CD4-positive, alpha-beta T cell treated with Interleukin-17A for 1 hour (primary cell): Measurements from ENCODE around the gene TMEM187.

Source experiments
- DNase-seq: peaks from one replicate; pipeline ENCODE4 v3.0.0-alpha.2; 2020

Gene TMEM187

DNA sequence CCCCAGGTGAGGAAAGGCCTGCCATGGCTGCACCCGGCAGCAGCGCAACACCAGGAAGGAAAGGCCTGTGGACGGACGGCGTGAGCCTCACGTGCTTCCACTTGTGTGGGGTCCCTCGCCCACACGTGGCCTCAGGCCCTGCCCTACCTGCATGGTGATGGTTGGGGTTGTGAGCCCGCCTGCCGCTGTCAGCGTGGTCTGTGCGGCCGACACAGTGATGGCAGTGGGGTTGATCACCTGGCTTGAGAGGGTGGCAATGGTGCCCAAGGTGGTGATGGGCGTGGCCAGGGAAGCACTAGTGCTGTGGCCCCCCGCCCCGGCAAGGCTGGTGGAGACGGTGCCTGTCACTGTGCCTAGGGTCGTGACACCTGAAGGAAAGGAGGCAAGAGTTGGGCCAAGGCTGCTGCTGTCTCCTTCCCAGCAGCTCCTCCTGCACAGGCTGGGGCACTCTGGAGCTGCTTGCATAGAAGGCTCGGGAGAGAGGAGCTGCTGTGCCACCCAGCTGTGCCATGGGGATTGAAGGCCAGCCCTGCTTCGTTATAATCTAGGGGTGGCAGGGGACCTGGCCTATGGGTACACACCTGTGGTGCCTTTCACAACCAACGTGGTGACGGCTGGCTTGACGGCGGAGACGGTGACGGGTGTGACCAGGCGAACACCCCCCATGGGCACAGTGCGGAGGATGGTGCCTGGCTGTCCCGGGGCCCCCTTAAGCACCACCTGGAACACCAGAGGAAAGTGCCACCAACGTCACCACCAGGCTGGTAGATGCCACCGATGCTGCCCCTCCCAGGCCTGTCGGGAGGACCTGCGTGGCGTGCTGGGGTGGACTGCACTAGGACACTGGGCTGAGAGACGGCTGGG is 16.3 kb upstream of the TMEM187 start:
- DNase-seq = no peak

DNA sequence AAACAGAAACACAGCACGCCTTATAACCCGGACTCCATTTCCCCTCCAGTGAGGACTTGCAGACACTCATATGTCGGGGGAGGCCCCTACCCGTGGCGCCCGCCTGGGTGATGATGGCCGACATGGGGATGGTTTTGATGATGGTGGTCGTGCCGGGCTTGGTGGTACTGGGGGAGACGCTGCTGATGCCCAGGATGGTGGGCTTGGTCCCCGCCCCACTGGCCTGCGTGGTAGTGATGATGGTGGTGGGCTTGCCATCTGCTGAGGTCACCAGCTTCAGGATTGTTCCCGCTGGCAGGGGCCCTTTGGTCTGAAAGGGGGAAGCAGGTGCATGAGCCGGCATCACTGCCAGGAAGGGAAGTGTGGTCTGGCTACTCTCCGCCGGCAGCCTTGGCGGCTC is 15.3 kb upstream of the TMEM187 start:
- DNase-seq = no peak

DNA sequence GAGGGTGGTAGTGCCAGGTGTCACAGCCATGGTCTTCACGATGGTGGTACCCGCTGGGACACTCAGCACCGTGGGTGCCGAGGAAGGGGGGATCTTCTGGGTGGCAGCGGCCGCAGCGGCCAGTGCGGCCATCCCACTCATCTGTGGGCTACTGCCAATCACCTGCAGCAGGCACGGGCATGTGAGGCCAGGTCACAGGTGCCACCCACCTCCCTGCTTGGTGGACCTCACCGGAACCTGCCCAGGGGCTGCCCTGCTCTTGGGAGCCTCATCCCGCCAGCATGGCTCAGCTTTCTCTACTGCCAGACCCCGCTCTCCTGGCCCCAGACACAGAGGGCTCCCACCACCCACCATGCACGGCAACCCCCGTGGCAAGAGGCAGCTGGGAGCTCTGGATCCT is 13.9 kb upstream of the TMEM187 start:
- no peak for DNase-seq

DNA sequence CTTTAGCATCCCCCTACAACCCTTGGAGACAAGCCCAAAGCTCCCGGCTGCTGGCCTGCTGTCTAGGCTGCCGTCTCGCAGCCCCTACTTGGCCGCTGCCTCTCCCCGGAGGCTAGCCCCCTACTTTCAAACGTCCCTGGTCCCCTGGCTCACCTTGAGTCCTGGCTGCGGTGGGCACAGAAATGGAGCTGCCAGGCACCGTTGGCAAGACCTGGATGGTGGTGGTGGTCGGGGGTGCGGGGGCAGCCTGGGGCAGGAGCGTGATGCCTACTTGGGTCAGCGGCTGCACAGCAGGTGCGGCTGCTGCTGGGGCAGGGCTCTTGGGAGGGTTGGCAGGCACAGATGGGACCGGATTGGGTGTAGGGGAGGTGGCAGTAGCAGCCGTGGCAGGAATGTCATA is 12.9 kb upstream of the TMEM187 start:
- no peak for DNase-seq

DNA sequence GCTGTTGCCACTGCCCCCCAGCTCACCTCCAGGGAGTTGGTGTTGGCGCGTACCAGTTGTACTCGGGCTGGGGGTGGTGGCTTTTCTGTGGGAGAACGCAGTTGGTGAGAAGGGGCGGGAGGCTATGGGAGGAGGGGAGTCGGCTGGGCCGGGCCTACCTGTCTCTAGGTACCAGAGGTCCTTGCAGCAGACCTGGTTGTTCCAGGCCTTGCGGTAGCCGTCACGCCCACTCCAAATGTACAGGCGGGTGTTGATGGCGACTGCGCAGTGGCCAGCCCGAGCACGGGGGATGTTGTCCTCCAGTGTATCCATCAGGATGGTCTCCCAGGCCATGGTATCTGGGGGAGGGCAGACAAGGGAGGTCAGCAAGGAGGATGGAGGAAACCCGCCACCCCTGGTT is 12.5 kb upstream of the TMEM187 start:
- DNase-seq = no peak

DNA sequence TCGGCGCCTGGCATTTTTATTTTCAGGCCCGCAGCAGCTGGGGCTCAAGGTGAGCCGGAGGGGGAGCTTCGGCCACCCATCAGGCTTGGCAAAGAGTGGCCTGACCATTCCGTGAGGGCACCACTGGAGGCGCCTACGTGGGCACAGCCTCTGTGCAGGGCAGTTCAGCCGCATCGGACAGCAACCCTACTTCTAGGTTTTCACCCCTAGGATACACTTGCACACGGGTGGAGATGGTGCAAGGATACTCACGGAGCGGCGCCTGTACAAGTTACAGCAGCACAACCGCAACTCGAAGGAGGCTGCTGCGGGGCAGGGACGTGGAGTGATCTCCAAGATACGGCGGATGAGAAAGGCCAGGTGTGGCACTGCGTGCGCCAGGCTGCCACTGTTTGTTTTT is 11.8 kb upstream of the TMEM187 start:
- DNase-seq = no peak

DNA sequence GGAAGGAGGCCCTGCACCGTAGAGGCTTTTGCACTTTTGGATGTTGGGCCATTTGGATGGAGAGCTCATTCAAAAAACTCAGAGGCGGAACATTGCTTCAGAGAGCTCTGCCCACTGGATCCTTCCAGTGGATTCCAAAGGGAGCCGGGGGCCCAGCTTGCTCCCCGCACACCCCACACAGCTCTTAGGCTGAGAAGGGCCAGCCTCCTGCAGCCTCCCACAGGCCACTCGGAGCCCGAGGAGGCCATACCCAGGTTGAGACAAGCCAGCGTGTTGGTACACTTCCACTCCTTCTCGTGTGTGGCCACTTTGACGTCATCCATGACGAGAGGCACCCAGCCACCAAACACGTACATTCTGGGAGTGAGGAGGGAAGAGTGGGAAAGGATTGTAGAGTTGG is 11.3 kb upstream of the TMEM187 start:
- no peak for DNase-seq

DNA sequence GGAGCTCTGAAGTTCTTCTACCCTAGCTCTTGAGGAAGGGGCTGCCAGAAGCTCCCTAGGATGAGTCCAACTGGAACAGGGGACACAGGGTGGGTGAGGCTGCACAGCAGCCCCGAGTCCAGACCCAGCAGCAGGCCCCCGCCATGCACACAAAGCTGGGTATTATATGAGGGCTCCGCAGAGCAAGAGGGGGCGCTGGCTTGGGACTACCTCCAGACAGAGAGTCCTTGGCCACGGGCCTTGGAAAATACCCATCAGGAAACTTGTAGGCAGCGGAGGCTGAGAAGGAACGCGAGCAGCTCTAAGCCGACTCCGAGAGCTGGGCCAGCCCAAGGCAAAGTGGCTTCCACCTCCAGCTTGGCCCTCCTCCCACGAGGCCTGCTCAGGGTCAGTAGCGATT is 9.0 kb upstream of the TMEM187 start:
- DNase-seq = no peak

DNA sequence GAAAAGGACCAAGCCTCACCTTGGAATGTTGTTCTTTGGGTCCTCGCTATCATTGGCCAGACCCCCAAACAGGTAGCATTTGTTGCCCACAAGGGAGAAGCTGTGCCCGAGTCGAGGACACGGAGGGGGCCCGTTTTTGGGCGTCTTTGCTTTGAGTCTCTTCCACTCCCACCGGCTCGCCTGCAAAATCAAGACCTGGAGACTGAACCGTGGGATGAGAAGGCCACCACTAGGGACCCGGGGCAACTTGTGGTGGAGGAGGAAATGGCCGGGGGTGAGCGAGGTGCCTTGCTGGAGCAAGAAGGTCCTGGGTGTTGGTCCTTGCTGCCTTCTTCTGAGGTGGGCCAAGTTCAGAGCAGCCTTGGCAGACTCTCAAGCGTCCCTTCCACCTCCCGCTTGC is 8.4 kb upstream of the TMEM187 start:
- no peak for DNase-seq

DNA sequence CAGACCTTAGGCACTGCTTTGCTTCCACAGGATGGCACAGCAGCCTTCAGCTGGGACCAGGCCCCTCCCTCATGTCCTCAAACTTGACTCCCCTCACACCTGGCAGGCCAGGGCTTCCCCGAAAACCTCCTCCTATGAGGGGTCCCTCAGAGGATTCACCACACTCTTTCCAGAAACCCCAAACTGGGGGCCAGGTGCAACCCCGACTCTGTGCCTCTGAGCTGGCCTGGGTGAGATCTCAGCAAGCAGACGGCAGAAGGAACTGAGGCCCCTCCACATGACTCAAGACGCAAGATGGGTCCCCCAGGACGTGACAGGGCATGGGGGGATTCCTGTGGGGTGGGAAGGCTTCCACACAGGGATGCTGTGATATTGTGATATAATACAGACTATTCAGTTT is 7.1 kb upstream of the TMEM187 start:
- no peak for DNase-seq

DNA sequence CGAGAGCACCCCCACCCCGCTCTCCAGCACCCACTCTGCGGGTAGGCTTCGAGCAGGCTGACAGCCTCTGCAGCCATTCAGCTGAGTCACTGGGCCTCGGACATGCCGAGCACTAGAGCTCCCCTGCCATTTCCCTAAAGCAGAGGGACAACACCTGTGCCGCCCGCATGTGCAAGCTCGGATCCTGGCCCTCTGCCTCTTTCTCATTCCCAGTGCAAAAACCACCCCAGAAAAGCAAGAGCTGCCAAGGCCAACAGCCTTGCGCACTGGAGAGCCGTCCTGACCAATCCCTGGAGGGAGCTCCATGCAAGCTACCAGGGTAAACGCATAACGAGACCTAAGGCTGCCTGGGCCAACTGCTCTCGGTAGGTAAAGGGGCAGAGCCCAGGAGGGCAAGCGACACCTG is 6.3 kb upstream of the TMEM187 start:
- no peak for DNase-seq

DNA sequence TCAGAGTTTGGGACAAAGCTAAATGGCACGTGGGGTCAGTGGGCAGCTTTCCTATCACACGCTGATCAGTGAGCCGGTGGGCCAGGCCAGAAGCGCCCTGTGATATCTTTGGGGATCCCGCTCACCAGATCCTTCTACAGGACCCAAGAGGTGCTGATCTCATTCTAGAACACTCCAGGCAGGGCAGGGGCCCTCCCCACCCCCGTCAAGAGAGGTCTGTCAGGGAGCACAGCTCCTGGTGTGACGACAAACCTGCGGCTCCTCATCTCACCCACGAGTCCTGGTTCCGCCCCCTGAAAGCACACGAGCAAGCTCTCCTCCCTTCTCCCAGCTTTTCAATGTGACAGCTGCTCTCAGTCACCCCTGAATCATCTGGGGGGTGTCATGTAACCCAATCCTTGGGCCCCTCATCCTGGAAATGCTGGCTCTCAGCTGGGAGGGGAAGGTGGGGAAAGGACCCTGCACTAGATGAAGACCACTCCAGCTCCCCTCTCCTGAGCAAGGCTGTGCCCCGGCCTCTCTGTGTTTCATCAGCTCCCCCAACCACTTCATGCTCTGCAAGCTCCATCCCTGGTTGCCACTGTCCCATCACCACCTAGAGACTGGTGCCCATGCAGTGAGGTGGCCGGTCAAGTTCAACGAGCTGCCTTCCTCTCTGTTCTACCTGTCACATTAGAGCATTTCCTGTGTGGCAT is 5.6 kb upstream of the TMEM187 start:
- peak; percentile 43 for DNase-seq

DNA sequence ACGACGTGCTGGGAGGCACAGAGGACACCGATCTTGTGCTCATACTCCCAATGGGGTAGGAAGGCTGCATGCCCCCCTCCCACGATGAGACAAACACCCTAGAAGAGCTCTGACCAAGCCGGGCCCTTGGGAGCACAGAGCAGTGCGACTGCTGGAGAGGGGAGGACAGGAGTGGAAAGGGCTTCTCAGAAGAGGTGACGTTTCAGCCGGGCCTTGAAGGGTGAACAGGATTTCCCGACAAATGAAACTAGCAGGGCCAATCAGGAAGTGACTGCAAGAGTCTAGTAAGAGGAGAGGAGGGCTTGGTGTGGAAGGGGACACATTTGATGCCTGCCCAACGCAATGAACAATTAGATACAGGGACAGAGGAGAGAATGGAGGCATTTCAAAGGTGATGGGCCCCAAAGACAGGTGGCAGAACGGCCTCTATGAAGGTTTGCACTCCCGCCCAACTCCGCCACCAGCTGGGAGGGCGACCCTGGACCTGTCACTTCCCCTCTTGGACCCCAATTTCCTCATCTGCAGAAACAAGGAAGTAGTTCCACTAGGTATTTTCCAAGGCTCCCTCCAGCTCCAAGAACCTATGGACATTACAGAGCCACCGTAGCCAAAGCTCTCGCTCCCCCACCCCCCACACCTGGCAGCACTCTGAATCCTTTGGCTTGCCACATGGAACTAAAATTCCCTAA is 4.9 kb upstream of the TMEM187 start:
- peak; percentile 55 for DNase-seq

DNA sequence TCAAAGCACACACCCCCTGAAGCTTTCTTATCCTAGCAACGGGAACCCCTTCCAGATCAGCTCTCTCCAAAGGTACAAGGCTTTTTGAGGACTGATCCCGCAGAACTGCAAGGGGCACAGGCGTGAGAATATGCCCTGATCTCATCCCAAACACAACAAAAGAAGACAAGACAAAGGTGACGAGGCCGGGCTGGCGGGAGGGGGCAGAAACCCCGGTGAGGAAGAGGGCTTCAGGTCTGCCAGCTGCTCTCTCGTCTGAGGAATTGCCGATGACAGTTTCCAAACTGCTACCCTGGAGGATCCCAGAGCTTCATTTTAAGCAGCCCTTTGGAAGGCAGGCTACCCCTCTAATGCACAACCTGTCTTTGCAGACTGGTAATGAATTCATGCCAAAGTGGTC is 4.3 kb upstream of the TMEM187 start:
- DNase-seq = no peak

DNA sequence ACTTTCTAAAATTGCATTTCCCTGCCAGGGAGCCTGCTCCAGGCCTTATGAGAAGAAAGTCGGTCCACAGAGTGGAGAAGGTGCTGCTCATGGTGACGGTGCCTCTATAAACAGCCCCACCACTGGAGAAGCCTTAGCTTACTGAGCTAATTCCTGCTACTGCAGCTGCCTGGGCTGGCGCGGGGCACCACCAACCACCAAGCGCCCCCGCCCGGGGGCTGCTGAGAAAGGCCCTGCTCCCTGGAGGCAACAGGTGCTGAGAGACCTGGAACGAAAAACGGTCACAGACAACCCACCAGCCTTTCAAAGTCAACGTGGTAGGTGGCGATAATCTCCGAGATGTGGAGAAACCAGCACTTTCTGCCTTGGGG is 3.8 kb upstream of the TMEM187 start:
- DNase-seq = no peak

DNA sequence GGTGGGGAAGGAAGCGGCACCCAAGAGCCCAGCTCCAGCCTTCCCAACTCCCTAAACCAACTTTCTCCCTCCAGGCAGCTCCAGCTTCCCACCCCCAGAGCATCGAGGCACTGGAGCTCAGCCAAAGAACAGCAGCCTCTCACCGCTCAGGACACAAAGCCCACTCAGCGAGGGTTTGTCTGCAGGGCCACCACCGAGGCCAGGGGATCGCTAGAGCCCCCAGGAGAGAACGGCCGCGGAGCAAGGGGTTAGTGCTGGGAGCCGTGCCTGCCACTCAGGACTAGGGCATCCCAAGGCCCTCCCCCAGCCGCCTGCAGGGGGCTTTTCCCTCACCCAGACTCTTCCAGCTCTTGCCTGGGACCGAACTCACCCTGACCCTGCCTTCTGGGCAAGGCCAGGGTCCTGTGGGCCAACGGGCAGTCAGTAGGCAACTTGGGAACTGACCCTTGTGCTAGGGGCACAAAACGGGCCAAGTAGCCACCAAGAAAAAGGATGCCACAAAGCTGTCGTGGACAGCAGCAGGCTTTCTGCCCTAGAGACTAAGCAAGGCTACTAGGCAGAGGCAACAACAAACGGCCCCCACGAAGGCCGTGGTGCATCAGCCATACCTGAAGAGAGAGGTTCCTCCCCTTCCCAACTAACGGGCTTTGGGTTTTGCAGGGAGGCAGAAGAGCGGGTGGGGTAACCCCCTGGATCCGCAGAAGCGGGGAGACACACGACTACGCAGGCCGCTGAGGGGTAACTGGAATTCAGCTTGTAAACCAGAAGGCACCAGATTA is 3.2 kb upstream of the TMEM187 start:
- no peak for DNase-seq

DNA sequence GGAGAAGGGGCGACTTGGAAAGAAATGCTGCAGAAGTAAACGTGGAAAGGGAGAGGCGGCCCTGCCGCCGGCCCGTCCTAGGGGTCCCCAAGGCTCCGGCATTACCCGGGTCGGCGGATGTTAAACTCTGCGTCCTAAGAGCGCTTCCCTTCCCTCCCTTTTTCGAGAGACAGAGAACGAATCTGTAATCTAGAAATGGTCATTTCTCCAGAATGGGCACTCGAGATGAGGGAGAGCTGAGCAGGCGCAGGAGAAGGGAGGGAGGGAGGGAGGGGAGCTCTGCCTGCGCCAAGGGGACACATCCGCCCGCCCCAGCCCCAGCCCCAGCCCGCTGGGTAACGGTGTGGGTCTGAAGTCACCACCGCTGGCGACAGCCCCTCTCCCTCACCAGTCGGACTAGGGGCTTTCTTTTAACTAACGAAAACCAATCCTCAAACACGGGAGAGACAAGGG is 2.6 kb upstream of the TMEM187 start:
- DNase-seq = no peak

DNA sequence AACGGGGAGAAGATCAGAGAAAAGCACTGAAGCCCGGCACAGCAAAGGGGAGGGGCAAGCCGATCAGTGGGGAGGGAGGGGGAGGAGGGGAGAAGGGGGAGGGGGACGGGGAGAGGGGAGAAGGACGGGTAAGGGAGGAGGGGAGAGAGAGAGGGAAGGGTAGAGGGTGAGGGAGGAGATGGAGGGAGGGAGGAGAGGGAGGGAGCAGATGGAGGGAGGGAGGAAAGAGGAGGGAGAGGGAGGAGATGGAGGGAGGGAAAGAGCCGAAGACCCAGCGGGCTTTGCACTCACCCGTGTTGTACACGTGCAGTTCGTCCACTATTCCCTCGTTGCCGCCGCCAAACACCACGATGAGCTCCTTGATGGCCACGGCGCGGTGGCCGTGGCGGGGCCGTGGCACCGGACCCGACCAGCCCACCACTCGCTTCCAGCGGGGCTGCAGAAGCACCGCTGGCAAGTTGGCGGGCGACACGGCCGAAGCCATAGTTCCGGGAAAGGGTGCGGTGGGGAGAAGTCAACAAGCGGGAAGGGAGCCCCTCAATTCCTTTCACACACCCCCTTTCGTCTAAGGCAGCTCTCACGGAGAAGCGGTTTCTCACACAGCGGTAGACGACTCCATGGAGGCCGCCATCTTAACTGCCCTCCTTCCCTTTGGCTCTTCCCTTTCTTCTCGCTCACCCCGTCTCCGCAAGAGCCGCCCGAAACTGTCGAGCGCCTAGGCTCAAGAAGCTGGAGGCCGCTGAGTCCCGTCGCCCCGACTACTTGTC is 2.0 kb upstream of the TMEM187 start:
- peak; percentile 56 for DNase-seq

DNA sequence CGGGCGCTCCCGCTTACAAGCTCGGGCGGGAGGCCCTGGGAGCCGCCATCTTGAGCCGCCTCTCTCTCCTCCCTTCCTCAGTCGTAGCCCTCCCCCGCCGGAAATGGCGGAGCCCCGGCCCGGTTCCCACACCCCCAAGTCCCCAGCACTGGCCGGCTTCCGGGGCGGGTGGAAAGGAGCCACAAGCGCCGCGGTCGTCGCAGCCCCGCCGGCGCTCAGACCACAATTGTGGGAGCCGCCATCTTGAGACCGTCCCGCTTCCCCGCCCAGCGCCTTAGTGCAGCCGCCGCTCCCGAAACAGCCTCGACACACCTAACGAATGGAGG is 1.5 kb upstream of the TMEM187 start:
- peak; percentile 91 for DNase-seq

DNA sequence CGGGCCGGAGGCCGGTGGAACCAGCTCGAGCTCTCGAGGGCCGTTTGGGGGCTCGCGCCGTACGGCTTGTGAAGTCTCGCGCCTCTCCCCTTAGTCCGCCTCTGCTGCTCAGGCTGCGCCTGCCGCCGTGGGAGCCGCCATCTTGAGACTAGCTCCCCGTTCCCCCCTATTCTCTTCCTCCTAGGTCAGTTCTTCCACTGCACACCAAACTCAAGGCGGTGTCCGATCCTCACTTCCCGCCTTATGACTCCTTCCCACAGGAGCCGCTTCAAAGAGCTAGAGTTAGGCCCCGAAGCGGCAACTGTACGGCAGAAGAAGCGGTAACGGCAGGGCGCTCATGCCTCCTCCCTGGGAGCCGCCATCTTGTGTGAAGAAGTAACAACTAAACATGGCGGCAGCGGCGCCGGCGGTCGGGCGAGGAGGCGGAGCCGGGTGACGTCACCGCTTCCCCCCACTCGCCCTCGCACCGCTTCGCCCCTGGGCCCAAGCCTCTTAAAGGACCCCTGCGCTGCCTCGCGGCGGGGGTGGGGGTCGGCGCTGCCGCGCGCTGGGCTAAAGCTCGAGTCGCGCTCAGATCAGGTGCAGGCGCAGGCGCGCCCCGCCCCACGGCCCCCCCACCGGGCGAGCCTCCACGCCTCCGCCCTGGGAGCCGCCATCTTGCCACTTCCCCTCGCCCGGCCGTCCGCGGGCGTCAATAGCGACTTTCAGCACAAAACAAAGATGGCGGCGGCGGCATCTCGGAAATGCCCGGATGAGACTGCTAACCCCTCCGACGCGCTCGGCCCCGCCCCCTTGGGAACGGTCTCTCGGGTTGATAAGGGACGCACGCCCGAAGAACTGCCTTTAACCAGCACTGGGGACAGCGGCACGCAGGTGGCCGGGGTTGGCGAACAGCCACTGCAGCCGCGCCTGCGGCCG is 845 bp upstream of the TMEM187 start, which contains the start of gene HCFC1:
TSS of gene HCFC1 (minus strand) at position 369 of the 918 bp plus-strand sequence. CDS start 978 bp downstream, outside the sequence.
- peak; percentile 94 for DNase-seq
